Measurements from ENCODE around the gene SCML1. TPM values are rescaled to one million over a fixed set of nuclear protein-coding genes. Genes with fewer than 3 reads are reported as not detected.

SCML1 gene
- polyA plus RNA-seq, 2 donors = 5.5 to 12.5 TPM

DNA sequence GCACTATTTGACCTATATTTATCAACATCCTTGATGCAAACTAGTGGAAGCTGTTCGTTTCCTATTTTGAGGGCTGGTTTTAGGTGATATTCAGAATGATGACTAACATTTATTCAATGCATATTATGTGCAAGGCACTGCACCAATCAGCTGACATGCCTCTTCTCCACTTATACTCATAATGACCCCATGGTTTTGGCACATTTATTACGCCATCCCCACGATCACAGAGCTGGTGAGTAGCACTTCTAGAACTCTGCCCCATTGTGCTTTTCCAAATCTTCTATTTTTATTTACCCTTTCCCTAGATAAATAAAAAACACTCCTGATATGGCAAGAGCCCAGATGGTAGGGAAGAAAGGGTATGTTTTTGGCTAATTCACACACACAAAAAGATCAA, 13.1 kb downstream of the SCML1 start:
- Histone ChIP-seq H3K27ac (ENCODE audit: low read depth in 2 of 2, low read length in 1 of 2) (no peak overlapping the region), H3K36me3 (ENCODE audit: control insufficient read depth in 2 of 2, insufficient read depth in 2 of 2, low read length in 1 of 2) (peaks cover 0 to 4% of the 10 kb centered on the region in 2 donors), H3K4me1 (ENCODE audit: control insufficient read depth in 2 of 2, insufficient read depth in 2 of 2, low read length in 1 of 2) (peaks cover 0 to 2% of the 10 kb centered on the region in 2 donors), H3K9me3 (ENCODE audit: control insufficient read depth in 2 of 2, insufficient read depth in 1 of 2, low read depth in 1 of 2, low read length in 1 of 2) (peaks cover 0 to 2% of the 10 kb centered on the region in 2 donors), H3K27me3 (ENCODE audit: control insufficient read depth in 1 of 2, insufficient read depth in 2 of 2, low read length in 2 of 2) (no peaks in the 10 kb centered on the region), H3K4me3 (ENCODE audit: low read depth in 1 of 2, low read length in 2 of 2) (no peak overlapping the region)
- WGBS, 2 donors = 70 to 82% methylated on average over 3 of the region's 3 CpGs

GRCh38 chrX:17758382-17758781, 21.1 kb downstream of the SCML1 start:
- H3K27ac ChIP-seq (ENCODE audit: low read depth in 2 of 2, low read length in 1 of 2) = peak overlapping the region; percentile 11 to 31

GRCh38 chrX:17759990-17760389, 22.7 kb downstream of the SCML1 start:
- Histone ChIP-seq H3K4me1 (ENCODE audit: control insufficient read depth in 2 of 2, insufficient read depth in 2 of 2, low read length in 1 of 2) (peaks cover 0 to 2% of the 10 kb centered on the region in 2 donors), H3K36me3 (ENCODE audit: control insufficient read depth in 2 of 2, insufficient read depth in 2 of 2, low read length in 1 of 2) (no peaks in the 10 kb centered on the region), H3K9me3 (ENCODE audit: control insufficient read depth in 2 of 2, insufficient read depth in 1 of 2, low read depth in 1 of 2, low read length in 1 of 2) (no peaks in the 10 kb centered on the region), H3K4me3 (ENCODE audit: low read depth in 1 of 2, low read length in 2 of 2) (no peak overlapping the region), H3K27me3 (ENCODE audit: control insufficient read depth in 1 of 2, insufficient read depth in 2 of 2, low read length in 2 of 2) (no peaks in the 10 kb centered on the region), H3K27ac (ENCODE audit: low read depth in 2 of 2, low read length in 1 of 2) (no peak overlapping the region)
- WGBS, 2 donors = 85 to 100% methylated on average over 1 of the region's 1 CpG

More at GRCh38 chrX:17758382-17758781, 21.1 kb downstream of the SCML1 start:
- H3K36me3 ChIP-seq (ENCODE audit: control insufficient read depth in 2 of 2, insufficient read depth in 2 of 2, low read length in 1 of 2) = no peaks in the 10 kb centered on the region
- H3K4me3 ChIP-seq (ENCODE audit: low read depth in 1 of 2, low read length in 2 of 2) = no peak overlapping the region
- 48 to 65% methylated on average over 2 of the region's 2 CpGs for WGBS, 2 donors
- H3K9me3 ChIP-seq (ENCODE audit: control insufficient read depth in 2 of 2, insufficient read depth in 1 of 2, low read depth in 1 of 2, low read length in 1 of 2) = no peaks in the 10 kb centered on the region
- no peaks in the 10 kb centered on the region for H3K27me3 ChIP-seq (ENCODE audit: control insufficient read depth in 1 of 2, insufficient read depth in 2 of 2, low read length in 2 of 2)
- peaks cover 0 to 2% of the 10 kb centered on the region in 2 donors for H3K4me1 ChIP-seq (ENCODE audit: control insufficient read depth in 2 of 2, insufficient read depth in 2 of 2, low read length in 1 of 2)

GRCh38 chrX:17767734-17768133, 30.4 kb downstream of the SCML1 start:
- no peaks in the 10 kb centered on the region for H3K4me1 ChIP-seq (ENCODE audit: control insufficient read depth in 2 of 2, insufficient read depth in 2 of 2, low read length in 1 of 2)
- H3K4me3 ChIP-seq (ENCODE audit: low read depth in 1 of 2, low read length in 2 of 2) = no peak overlapping the region
- 16 to 26% methylated on average over 1 of the region's 1 CpG for WGBS, 2 donors
- no peaks in the 10 kb centered on the region for H3K36me3 ChIP-seq (ENCODE audit: control insufficient read depth in 2 of 2, insufficient read depth in 2 of 2, low read length in 1 of 2)
- H3K9me3 ChIP-seq (ENCODE audit: control insufficient read depth in 2 of 2, insufficient read depth in 1 of 2, low read depth in 1 of 2, low read length in 1 of 2) = no peaks in the 10 kb centered on the region
- H3K27me3 ChIP-seq (ENCODE audit: control insufficient read depth in 1 of 2, insufficient read depth in 2 of 2, low read length in 2 of 2) = peaks cover 0 to 6% of the 10 kb centered on the region in 2 donors
- no peak overlapping the region for H3K27ac ChIP-seq (ENCODE audit: low read depth in 2 of 2, low read length in 1 of 2)

DNA sequence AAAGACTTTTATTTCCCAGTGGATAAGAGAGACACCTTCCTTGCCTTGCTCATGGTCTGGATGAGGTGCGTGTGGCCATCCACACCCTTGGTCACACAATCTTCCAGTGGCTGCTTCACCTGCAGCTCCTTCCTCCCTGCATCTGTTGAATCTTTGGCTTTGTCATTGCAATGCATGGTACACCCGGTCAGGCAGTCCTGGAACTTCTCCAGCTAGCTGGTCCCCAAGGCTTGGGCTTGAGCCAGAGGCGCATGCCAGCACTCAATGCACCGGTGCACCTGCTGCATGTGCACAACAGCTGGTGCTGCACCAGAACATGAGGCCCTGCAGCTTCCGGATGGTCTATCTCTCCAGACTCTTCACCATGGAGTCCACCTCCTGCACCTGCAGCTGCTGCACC, 31.7 kb downstream of the SCML1 start:
- Histone ChIP-seq H3K27me3 (ENCODE audit: control insufficient read depth in 1 of 2, insufficient read depth in 2 of 2, low read length in 2 of 2) (peaks cover 0 to 6% of the 10 kb centered on the region in 2 donors), H3K36me3 (ENCODE audit: control insufficient read depth in 2 of 2, insufficient read depth in 2 of 2, low read length in 1 of 2) (no peaks in the 10 kb centered on the region), H3K4me3 (ENCODE audit: low read depth in 1 of 2, low read length in 2 of 2) (no peak overlapping the region), H3K4me1 (ENCODE audit: control insufficient read depth in 2 of 2, insufficient read depth in 2 of 2, low read length in 1 of 2) (no peaks in the 10 kb centered on the region), H3K27ac (ENCODE audit: low read depth in 2 of 2, low read length in 1 of 2) (no peak overlapping the region), H3K9me3 (ENCODE audit: control insufficient read depth in 2 of 2, insufficient read depth in 1 of 2, low read depth in 1 of 2, low read length in 1 of 2) (no peaks in the 10 kb centered on the region)
- 66 to 70% methylated on average over 5 of the region's 5 CpGs for WGBS, 2 donors

GRCh38 chrX:17769701-17770269, 32.5 kb downstream of the SCML1 start:
- no peak overlapping the region for H3K27ac ChIP-seq (ENCODE audit: low read depth in 2 of 2, low read length in 1 of 2)
- H3K27me3 ChIP-seq (ENCODE audit: control insufficient read depth in 1 of 2, insufficient read depth in 2 of 2, low read length in 2 of 2) = peaks cover 0 to 6% of the 10 kb centered on the region in 2 donors
- no peak overlapping the region for H3K4me3 ChIP-seq (ENCODE audit: low read depth in 1 of 2, low read length in 2 of 2)
- no peaks in the 10 kb centered on the region for H3K9me3 ChIP-seq (ENCODE audit: control insufficient read depth in 2 of 2, insufficient read depth in 1 of 2, low read depth in 1 of 2, low read length in 1 of 2)
- no peaks in the 10 kb centered on the region for H3K36me3 ChIP-seq (ENCODE audit: control insufficient read depth in 2 of 2, insufficient read depth in 2 of 2, low read length in 1 of 2)
- WGBS, 2 donors = 51 to 65% methylated on average over 3 of the region's 3 CpGs
- no peaks in the 10 kb centered on the region for H3K4me1 ChIP-seq (ENCODE audit: control insufficient read depth in 2 of 2, insufficient read depth in 2 of 2, low read length in 1 of 2)

- no peak overlapping the region for H3K27ac ChIP-seq (ENCODE audit: low read depth in 2 of 2, low read length in 1 of 2)
- H3K4me3 ChIP-seq (ENCODE audit: low read depth in 1 of 2, low read length in 2 of 2) = no peak overlapping the region
- no peaks in the 10 kb centered on the region for H3K9me3 ChIP-seq (ENCODE audit: control insufficient read depth in 2 of 2, insufficient read depth in 1 of 2, low read depth in 1 of 2, low read length in 1 of 2)
- H3K4me1 ChIP-seq (ENCODE audit: control insufficient read depth in 2 of 2, insufficient read depth in 2 of 2, low read length in 1 of 2) = no peaks in the 10 kb centered on the region
- peaks cover 0 to 3% of the 10 kb centered on the region in 2 donors for H3K27me3 ChIP-seq (ENCODE audit: control insufficient read depth in 1 of 2, insufficient read depth in 2 of 2, low read length in 2 of 2)
- WGBS, 2 donors = 65 to 77% methylated on average over 8 of the region's 8 CpGs
- no peaks in the 10 kb centered on the region for H3K36me3 ChIP-seq (ENCODE audit: control insufficient read depth in 2 of 2, insufficient read depth in 2 of 2, low read length in 1 of 2)
Measured at GRCh38 chrX:17773221-17773876, 36.1 kb downstream of the SCML1 start.

DNA sequence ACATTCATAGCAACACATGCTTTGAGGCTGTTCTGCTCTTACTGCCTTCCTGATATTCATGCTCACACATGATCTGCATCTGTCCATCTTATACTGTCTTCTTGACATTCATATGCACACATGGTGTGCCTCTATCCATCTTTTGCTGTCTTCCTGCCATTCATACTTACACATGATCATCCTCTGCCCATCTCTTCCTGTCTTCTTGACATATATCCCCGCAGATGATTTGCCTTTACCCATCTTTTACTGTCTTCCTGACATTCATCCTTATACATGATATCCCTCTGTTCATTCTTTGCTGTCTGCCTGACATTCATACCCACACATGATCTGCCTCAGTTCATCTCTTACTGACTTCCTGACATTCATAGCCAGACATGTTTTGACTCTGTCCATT, 36.8 kb downstream of the SCML1 start:
- H3K4me1 ChIP-seq (ENCODE audit: control insufficient read depth in 2 of 2, insufficient read depth in 2 of 2, low read length in 1 of 2) = no peaks in the 10 kb centered on the region
- no peak overlapping the region for H3K4me3 ChIP-seq (ENCODE audit: low read depth in 1 of 2, low read length in 2 of 2)
- no peaks in the 10 kb centered on the region for H3K9me3 ChIP-seq (ENCODE audit: control insufficient read depth in 2 of 2, insufficient read depth in 1 of 2, low read depth in 1 of 2, low read length in 1 of 2)
- H3K36me3 ChIP-seq (ENCODE audit: control insufficient read depth in 2 of 2, insufficient read depth in 2 of 2, low read length in 1 of 2) = no peaks in the 10 kb centered on the region
- 82 to 94% methylated on average over 1 of the region's 1 CpG for WGBS, 2 donors
- no peak overlapping the region for H3K27ac ChIP-seq (ENCODE audit: low read depth in 2 of 2, low read length in 1 of 2)
- peaks cover 0 to 3% of the 10 kb centered on the region in 2 donors for H3K27me3 ChIP-seq (ENCODE audit: control insufficient read depth in 1 of 2, insufficient read depth in 2 of 2, low read length in 2 of 2)

- Histone ChIP-seq H3K27ac (ENCODE audit: low read depth in 2 of 2, low read length in 1 of 2) (no peak overlapping the region), H3K4me1 (ENCODE audit: control insufficient read depth in 2 of 2, insufficient read depth in 2 of 2, low read length in 1 of 2) (no peaks in the 10 kb centered on the region), H3K27me3 (ENCODE audit: control insufficient read depth in 1 of 2, insufficient read depth in 2 of 2, low read length in 2 of 2) (no peaks in the 10 kb centered on the region), H3K4me3 (ENCODE audit: low read depth in 1 of 2, low read length in 2 of 2) (no peak overlapping the region), H3K9me3 (ENCODE audit: control insufficient read depth in 2 of 2, insufficient read depth in 1 of 2, low read depth in 1 of 2, low read length in 1 of 2) (peaks cover 0 to 2% of the 10 kb centered on the region in 2 donors), H3K36me3 (ENCODE audit: control insufficient read depth in 2 of 2, insufficient read depth in 2 of 2, low read length in 1 of 2) (no peaks in the 10 kb centered on the region)
- WGBS, 2 donors = 36 to 51% methylated on average over 2 of the region's 2 CpGs
Measured at GRCh38 chrX:17778997-17779396, 41.7 kb downstream of the SCML1 start.

DNA sequence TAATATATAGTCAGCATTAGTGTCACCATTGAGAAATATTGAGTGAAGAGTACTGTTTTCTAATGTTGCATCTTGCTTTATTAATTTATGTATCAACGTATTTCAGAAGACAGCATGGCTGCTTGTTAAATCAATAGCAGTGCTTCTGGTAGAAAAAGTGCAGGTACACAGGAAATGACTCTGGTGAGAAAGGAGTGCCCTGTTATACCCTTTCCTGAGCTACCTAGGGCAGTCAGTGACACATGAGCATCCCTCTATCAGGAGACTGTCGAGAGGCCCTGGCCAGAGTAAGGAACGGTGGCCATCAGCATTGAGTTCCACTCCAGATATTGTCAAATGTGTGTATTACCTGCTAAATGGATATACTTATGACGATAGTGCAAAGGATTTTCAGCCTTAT, 42.1 kb downstream of the SCML1 start:
- Histone ChIP-seq H3K27ac (ENCODE audit: low read depth in 2 of 2, low read length in 1 of 2) (no peak overlapping the region), H3K4me3 (ENCODE audit: low read depth in 1 of 2, low read length in 2 of 2) (no peak overlapping the region), H3K9me3 (ENCODE audit: control insufficient read depth in 2 of 2, insufficient read depth in 1 of 2, low read depth in 1 of 2, low read length in 1 of 2) (peaks cover 0 to 2% of the 10 kb centered on the region in 2 donors), H3K27me3 (ENCODE audit: control insufficient read depth in 1 of 2, insufficient read depth in 2 of 2, low read length in 2 of 2) (no peaks in the 10 kb centered on the region), H3K36me3 (ENCODE audit: control insufficient read depth in 2 of 2, insufficient read depth in 2 of 2, low read length in 1 of 2) (no peaks in the 10 kb centered on the region), H3K4me1 (ENCODE audit: control insufficient read depth in 2 of 2, insufficient read depth in 2 of 2, low read length in 1 of 2) (no peaks in the 10 kb centered on the region)
- WGBS, 2 donors = 79 to 86% methylated on average over 4 of the region's 4 CpGs
